Retinal pigment epithelial cell (primary cell): Measurements from ENCODE around the gene LMTK3.

ENCODE experiments used
- DNase-seq: peaks from one replicate; pipeline ENCODE4 v3.0.0-alpha.2; 2010; ENCODE audit warnings: low read depth
- H3K4me3 ChIP-seq: 2 replicates; pipeline ENCODE4 v1.5.1; 2011; ENCODE audit warnings: mild to moderate bottlenecking, low read length, control low read depth, moderate library complexity
- CTCF ChIP-seq: conservative IDR thresholded peaks from 2 replicates; pipeline ENCODE4 v1.5.1; 2011; ENCODE audit warnings: low read depth, low read length, control low read depth, inconsistent platforms

Gene LMTK3

GRCh38 chr19:48553676-48554384 is 42.2 kb upstream of the LMTK3 start:
- no peak overlapping the region for H3K4me3 ChIP-seq
- TF ChIP-seq CTCF = no peak
- no peak for DNase-seq

- no peak overlapping the region for H3K4me3 ChIP-seq
- TF ChIP-seq CTCF = no peak
- no peak for DNase-seq
Measured at GRCh38 chr19:48552406-48553322, 41.0 kb upstream of the LMTK3 start.

GRCh38 chr19:48551437-48552302 is 40.0 kb upstream of the LMTK3 start, which contains the start of gene SULT2B1:
Gene SULT2B1, plus strand, starts transcription at chr19:48552172. Its CDS starts 81 bp downstream, at chr19:48552253.
- DNase-seq = no peak
- no peak within 1 kb of the TSS for H3K4me3 ChIP-seq
- TF ChIP-seq CTCF = no peak

GRCh38 chr19:48549380-48549779 is 37.7 kb upstream of the LMTK3 start:
- TF ChIP-seq CTCF = no peak
- no peak for DNase-seq
- no peak overlapping the region for H3K4me3 ChIP-seq

GRCh38 chr19:48548253-48548911 is 36.7 kb upstream of the LMTK3 start:
- TF ChIP-seq CTCF = no peak
- no peak for DNase-seq

GRCh38 chr19:48547722-48548121 is 36.1 kb upstream of the LMTK3 start:
- no peak for TF ChIP-seq CTCF
- no peak for DNase-seq
- H3K4me3 ChIP-seq = no peak overlapping the region

More at GRCh38 chr19:48548253-48548911, 36.7 kb upstream of the LMTK3 start:
- H3K4me3 ChIP-seq = no peak overlapping the region
